Measurements from ENCODE around the gene AP4E1.

The AP4E1 gene

GRCh38 chr15:51025454-51025846 is 117.0 kb downstream of the AP4E1 start:
- TF ChIP-seq REST (IDR thresholded peaks at IDR 0.05; ENCODE audit: insufficient read depth in 1 of 2, low read depth in 2 of 2, low read length in 2 of 2) (no peak), SIN3A (IDR thresholded peaks at IDR 0.05; ENCODE audit: borderline replicate concordance, insufficient read depth, low read length) (no peak), TAF1 (IDR thresholded peaks at IDR 0.05; ENCODE audit: borderline replicate concordance, insufficient read depth, low read length) (no peak), FOXP2 (optimal IDR thresholded peaks at IDR 0.05; ENCODE audit: borderline replicate concordance, extremely low read depth, extremely low read length, insufficient read depth) (no peak), POLR2AphosphoS5 (IDR thresholded peaks at IDR 0.05; ENCODE audit: low read depth, low read length) (no peak)

GRCh38 chr15:51030649-51031316 is 122.3 kb downstream of the AP4E1 start:
- TF ChIP-seq POLR2AphosphoS5 (IDR thresholded peaks at IDR 0.05; ENCODE audit: low read depth, low read length) (no peak), FOXP2 (optimal IDR thresholded peaks at IDR 0.05; ENCODE audit: borderline replicate concordance, extremely low read depth, extremely low read length, insufficient read depth) (no peak), SIN3A (IDR thresholded peaks at IDR 0.05; ENCODE audit: borderline replicate concordance, insufficient read depth, low read length) (no peak), REST (IDR thresholded peaks at IDR 0.05; ENCODE audit: insufficient read depth in 1 of 2, low read depth in 2 of 2, low read length in 2 of 2) (no peak), TAF1 (IDR thresholded peaks at IDR 0.05; ENCODE audit: borderline replicate concordance, insufficient read depth, low read length) (no peak)

- TF ChIP-seq TAF1 (IDR thresholded peaks at IDR 0.05; ENCODE audit: borderline replicate concordance, insufficient read depth, low read length) (no peak), POLR2AphosphoS5 (IDR thresholded peaks at IDR 0.05; ENCODE audit: low read depth, low read length) (no peak), REST (IDR thresholded peaks at IDR 0.05; ENCODE audit: insufficient read depth in 1 of 2, low read depth in 2 of 2, low read length in 2 of 2) (no peak), SIN3A (IDR thresholded peaks at IDR 0.05; ENCODE audit: borderline replicate concordance, insufficient read depth, low read length) (no peak), FOXP2 (optimal IDR thresholded peaks at IDR 0.05; ENCODE audit: borderline replicate concordance, extremely low read depth, extremely low read length, insufficient read depth) (no peak)
Observed at GRCh38 chr15:51038162-51038973, 129.9 kb downstream of the AP4E1 start.

- TF ChIP-seq POLR2AphosphoS5 (IDR thresholded peaks at IDR 0.05; ENCODE audit: low read depth, low read length) (no peak), SIN3A (IDR thresholded peaks at IDR 0.05; ENCODE audit: borderline replicate concordance, insufficient read depth, low read length) (no peak), FOXP2 (optimal IDR thresholded peaks at IDR 0.05; ENCODE audit: borderline replicate concordance, extremely low read depth, extremely low read length, insufficient read depth) (no peak), REST (IDR thresholded peaks at IDR 0.05; ENCODE audit: insufficient read depth in 1 of 2, low read depth in 2 of 2, low read length in 2 of 2) (no peak), TAF1 (IDR thresholded peaks at IDR 0.05; ENCODE audit: borderline replicate concordance, insufficient read depth, low read length) (no peak)
Observed at GRCh38 chr15:51038974-51039319, 130.5 kb downstream of the AP4E1 start.
